K562 (cell line): Measurements from ENCODE around the gene CDH18. TPM values are rescaled to one million over a fixed set of nuclear protein-coding genes. Genes with fewer than 3 reads are reported as not detected.
A peak's percentile ranks its signal among the peaks of the same experiment; 100 is the strongest.

ENCODE experiments used
- ATAC-seq: fragments of 200-7000 bp; cut with Tn5 transposase; 3 replicates; pipeline ENCODE4 v1.9.1; 2020; ENCODE audit warnings: moderate library complexity
- BruUV-seq: library from RNA; stranded (reverse); fragments of 400-500 nt; replicated peaks from 2 replicates; lab custom pipeline; 2021; lab: Mats Ljungman, UMichigan
- CTCF ChIA-PET: fragments of 300-600 bp; formaldehyde crosslinking; extraction: SDS; loops from one replicate; lab custom pipeline; 2021; ENCODE audit warnings: low intra/inter-chr PET ratio; lab: Yijun Ruan, JAX
- POLR2A ChIA-PET: fragments of 300-600, 350-650 bp; sonication (Branson Sonifier 250); formaldehyde crosslinking; extraction: SDS; loops from one replicate; lab custom pipeline; 2021; ENCODE audit warnings: antibody characterized with exemption, inconsistent platforms; lab: Yijun Ruan, JAX
- DNase-seq, 4 experiments: peaks; one replicate each; pipeline versions ENCODE4 v3.0.0 to v3.0.0-alpha.2; 2011 to 2018; ENCODE audit warnings: low spot score in 3 of 4, mixed read lengths in 3 of 4; ENCODE audit errors: extremely low read depth in 1 of 4
- FAIRE-seq: peaks from 2 replicates; lab custom pipeline; 2011; peaks lifted over from hg19 to GRCh38; lab: Jason Lieb, UNC
- H2AFZ ChIP-seq: 2 replicates; pipeline ENCODE4 v1.6.0; 2011; ENCODE audit warnings: low read depth, low read length, control low read depth, inconsistent platforms
- H3K27ac ChIP-seq: fragments of 200-600 bp; 3 replicates; pipeline ENCODE4 v1.8.0; 2011; ENCODE audit warnings: low read depth, mild to moderate bottlenecking, control low read depth, inconsistent platforms, low read length, moderate library complexity, mixed read lengths; ENCODE audit errors: extremely low read depth
- H3K27me3 ChIP-seq, 2 experiments: fragments of 300-600 bp in 1 of 2; 2 replicates in 1 of 2; 3 replicates in 1 of 2; pipeline versions ENCODE4 v1.6.0 to v1.8.0; 2011; ENCODE audit warnings: inconsistent platforms in 2 of 2, low read length in 2 of 2, mild to moderate bottlenecking in 1 of 2, mixed read lengths in 1 of 2, moderate library complexity in 1 of 2; ENCODE audit not compliant: control insufficient read depth in 2 of 2, insufficient read depth in 2 of 2
- H3K36me3 ChIP-seq: fragments of 300-600 bp; 3 replicates; pipeline ENCODE4 v1.8.0; 2011; ENCODE audit warnings: mild to moderate bottlenecking, low read length, inconsistent platforms; ENCODE audit not compliant: control insufficient read depth, insufficient read depth
- H3K4me1 ChIP-seq, 2 experiments: fragments of 200-600 bp in 1 of 2; replicated peaks in 1 of 2; 2 replicates in 1 of 2; 3 replicates in 1 of 2; pipeline versions ENCODE4 v1.5.1 to v1.8.0; 2011; ENCODE audit warnings: inconsistent platforms in 2 of 2, low read length in 2 of 2, mild to moderate bottlenecking in 1 of 2, mixed read lengths in 1 of 2, moderate library complexity in 1 of 2; ENCODE audit not compliant: control insufficient read depth in 2 of 2, insufficient read depth in 2 of 2
- H3K4me2 ChIP-seq: 2 replicates; pipeline ENCODE4 v1.6.1; 2011; ENCODE audit warnings: low read length, control low read depth, inconsistent platforms, mixed read lengths; ENCODE audit not compliant: insufficient read depth
- H3K4me3 ChIP-seq: fragments of 200-600 bp; sonication (generic), shearing (Covaris generic); 2 replicates; pipeline ENCODE4 v1.5.1; 2016; ENCODE audit warnings: control low read depth, inconsistent platforms
- H3K79me2 ChIP-seq: fragments of 200-600 bp; 3 replicates; pipeline ENCODE4 v1.8.0; 2011; ENCODE audit warnings: low read length, inconsistent platforms; ENCODE audit not compliant: control insufficient read depth, insufficient read depth
- H3K9ac ChIP-seq, 2 experiments: 2 replicates each; pipeline versions ENCODE4 v1.6.0 to v1.6.1; 2011; ENCODE audit warnings: low read depth in 2 of 2, low read length in 2 of 2, control low read depth in 1 of 2, inconsistent platforms in 1 of 2, mild to moderate bottlenecking in 1 of 2, mixed read lengths in 1 of 2; ENCODE audit not compliant: insufficient read depth in 1 of 2
- H3K9me1 ChIP-seq: one replicate; pipeline ENCODE4 v1.6.0; 2011; ENCODE audit warnings: inconsistent platforms, mild to moderate bottlenecking, low read length, moderate library complexity; ENCODE audit not compliant: control insufficient read depth, insufficient read depth
- H3K9me3 ChIP-seq: replicated peaks from 2 replicates; pipeline ENCODE4 v1.5.1; 2011; ENCODE audit warnings: low read depth, low read length, inconsistent platforms; ENCODE audit not compliant: control insufficient read depth, insufficient read depth
- H4K20me1 ChIP-seq: replicated peaks from 2 replicates; pipeline ENCODE4 v1.6.1; 2011; ENCODE audit warnings: low read length, inconsistent platforms, mixed read lengths; ENCODE audit not compliant: control insufficient read depth, insufficient read depth
- CEBPB ChIP-seq: fragments of 450-650 bp; IDR thresholded peaks from 2 replicates; pipeline ENCODE4 v1.6.1; 2016; ENCODE audit warnings: missing genetic modification characterization, missing compliant biosample characterization
- CEBPG ChIP-seq, 3 experiments: fragments of 200-800 bp in 1 of 3; sonication (Bioruptor generic) in 1 of 3; sonication (generic) in 1 of 3; formaldehyde crosslinking in 1 of 3; IDR thresholded peaks in 2 of 3; conservative IDR thresholded peaks in 1 of 3; 2 replicates each; pipeline versions ENCODE4 v1.6.1 to v1.8.0; 2016 to 2022; ENCODE audit warnings: missing compliant biosample characterization in 2 of 3, missing genetic modification characterization in 2 of 3, mild to moderate bottlenecking in 1 of 3, missing genetic modification reagents in 1 of 3
- FUS ChIP-seq: fragments of 200-400 bp; formaldehyde crosslinking; optimal IDR thresholded peaks from 2 replicates; pipeline ENCODE3; 2017; ENCODE audit warnings: low read depth, low read length
- MAFG ChIP-seq: fragments of 450-650 bp; conservative IDR thresholded peaks from 2 replicates; pipeline ENCODE4 v1.6.1; 2016; ENCODE audit warnings: missing genetic modification characterization, missing compliant biosample characterization
- NFRKB ChIP-seq: fragments of 450-650 bp; IDR thresholded peaks from 2 replicates; pipeline ENCODE4 v1.6.1; 2016; ENCODE audit warnings: low read depth
- RBBP5 ChIP-seq: fragments of 200-600 bp; sonication (generic); IDR thresholded peaks from 2 replicates; pipeline ENCODE4 v1.6.1; 2012; ENCODE audit warnings: borderline replicate concordance, mild to moderate bottlenecking, low read length, control low read depth, inconsistent platforms; ENCODE audit not compliant: insufficient read depth, poor library complexity, severe bottlenecking
- RBM25 ChIP-seq: fragments of 200-400 bp; formaldehyde crosslinking; IDR thresholded peaks from 2 replicates; pipeline ENCODE4 v1.6.1; 2018; ENCODE audit warnings: low read length, low read depth, moderate library complexity; ENCODE audit not compliant: severe bottlenecking
- SIN3B ChIP-seq: fragments of 450-650 bp; IDR thresholded peaks from 2 replicates; pipeline ENCODE4 v1.6.1; 2017; ENCODE audit warnings: low read depth, mild to moderate bottlenecking, moderate library complexity
- TGIF2 ChIP-seq: sonication (generic); formaldehyde crosslinking; IDR thresholded peaks from 2 replicates; pipeline ENCODE4 v1.8.1; 2022; ENCODE audit warnings: mild to moderate bottlenecking, missing genetic modification reagents, moderate library complexity
- ZNF146 ChIP-seq: IDR thresholded peaks from one replicate; pipeline ENCODE4 v1.6.1; 2018; ENCODE audit warnings: missing compliant biosample characterization; ENCODE audit not compliant: unreplicated experiment
- WGBS: fragments of 100-300 bp; shearing (Covaris generic); methylation state at CpG from one replicate; pipeline ENCODE4 v1.1.6; 2016; ENCODE audit warnings: low coverage, mixed read lengths; ENCODE audit not compliant: insufficient coverage; ENCODE audit errors: missing lambda C conversion rate; 5-methylcytosine and 5-hydroxymethylcytosine counted together
- in situ Hi-C: fragments of 300-500 bp; cut with MboI; formaldehyde crosslinking; loops from 4 replicates; pipeline ENCODE4 v1.15.0; 2018; ENCODE audit warnings: inconsistent platforms, mixed read lengths
- intact Hi-C: fragments of 100-400 bp; cut with micrococcal nuclease; formaldehyde crosslinking; loops from 2 replicates; pipeline ENCODE4 v1.14.2; 2022
- polyA plus RNA-seq, 8 experiments: library from polyadenylated mRNA; depleted of rRNA in 4 of 8; stranded (reverse) in 5 of 8; unstranded in 3 of 8; fragments of >200 nt; fragmentation: Nextera tagmentation in 2 of 8; fragmentation: Illumina TruSeq in 1 of 8; extraction: Ambion mirVana in 2 of 8; extraction: Trizol in 1 of 8; gene quantifications; 2 replicates each; pipeline versions ENCODE4 v1.2.1 to v1.2.3, GENCODE V29; 2011 to 2014; ENCODE audit warnings: inconsistent platforms in 1 of 8, missing spikeins in 1 of 8
- total RNA-seq, 7 experiments: library from RNA; depleted of rRNA in 6 of 7; stranded (reverse); fragments of >200 nt in 6 of 7; fragmentation: Illumina TruSeq in 2 of 7; extraction: Trizol in 2 of 7; gene quantifications; 2 replicates each; pipeline versions ENCODE4 v1.2.1 to v1.2.3, GENCODE V29; 2011 to 2021; ENCODE audit warnings: low replicate concordance in 1 of 7

The CDH18 gene
- total and polyA plus RNA-seq, 9 of the 15 experiments (the other 6 are each of a cell fraction or from before 2014, with no cell fraction given): 0.18 to 1.4 (median 0.31) TPM

- no peak for TF ChIP-seq FUS
- no peak for TF ChIP-seq RBM25
- no peak for TF ChIP-seq TGIF2
- TF ChIP-seq MAFG (tag): no peak
- TF ChIP-seq NFRKB: no peak
- no peak for TF ChIP-seq ZNF146 (CRISPR knock-in tag)
- TF ChIP-seq SIN3B: no peak
Measured at GRCh38 chr5:19902316-19902934, 85.6 kb downstream of the CDH18 start (continued).

- Histone ChIP-seq H2AFZ (no peak overlapping the region), H3K27ac (no peak overlapping the region), H4K20me1 (no peaks in the 10 kb centered on the region), H3K9me1 (no peaks in the 10 kb centered on the region), H3K4me2 (no peak overlapping the region), H3K27me3 (no peaks in the 10 kb centered on the region), H3K4me3 (no peak overlapping the region), H3K9me3 (no peaks in the 10 kb centered on the region), H3K4me1 (no peaks in the 10 kb centered on the region), H3K36me3 (no peaks in the 10 kb centered on the region), H3K9ac (no peak overlapping the region), H3K79me2 (no peaks in the 10 kb centered on the region)
- WGBS: 2% methylated on average over 3 of the region's 3 CpGs
- TF ChIP-seq CEBPG (CRISPR knock-in tag; IDR thresholded peaks at IDR 0.05) (no peak), CEBPG (tag; conservative IDR thresholded peaks at IDR 0.05 in 1 of 2, IDR thresholded peaks at IDR 0.05 in 1 of 2) (0 out of 4 replicates have a peak, but pooled peaks of 1 of the 2 experiments have one; percentile 16), CEBPB (tag) (peak; percentile 41; the same call in 1 of the 2 replicates), RBBP5 (no peak)
- POLR2A ChIA-PET: no interaction called here
- CTCF ChIA-PET: no interaction called here
- no peak for FAIRE-seq
- in situ Hi-C loops: no loop called here
- no peak for ATAC-seq
- intact Hi-C loops: no loop called here
- DNase-seq: no peak
- no TSS peak for BruUV-seq
Measured at GRCh38 chr5:19900269-19900668, 87.7 kb downstream of the CDH18 start.
